Keratinocyte (primary cell): ENCODE data around the gene PGM2L1. TPM values are rescaled to one million over a fixed set of nuclear protein-coding genes. Genes with fewer than 3 reads are reported as not detected.

Experiments
- DNase-seq: peaks from one replicate; pipeline ENCODE4 v3.0.0-alpha.2; 2011; ENCODE audit warnings: low read depth, missing footprints, low spot score
- FAIRE-seq: peaks from 2 replicates; lab custom pipeline; 2011; peaks lifted over from hg19 to GRCh38; lab: Jason Lieb, UNC
- H2AFZ ChIP-seq: 2 replicates; pipeline ENCODE4 v1.6.0; 2012; ENCODE audit warnings: low read length, control low read depth, inconsistent platforms; ENCODE audit not compliant: control insufficient read depth
- H3K27ac ChIP-seq: 2 replicates; pipeline ENCODE4 v1.5.1; 2011; ENCODE audit warnings: low read length; ENCODE audit not compliant: control insufficient read depth, insufficient read depth
- H3K27me3 ChIP-seq: 3 replicates; pipeline ENCODE4 v1.6.0; 2011; ENCODE audit warnings: low read length; ENCODE audit not compliant: control insufficient read depth, insufficient read depth; ENCODE audit errors: extremely low read depth
- H3K36me3 ChIP-seq, 2 experiments: 2 replicates in 1 of 2; 3 replicates in 1 of 2; pipeline ENCODE4 v1.5.1; 2011; ENCODE audit warnings: low read length in 2 of 2, mild to moderate bottlenecking in 1 of 2; ENCODE audit not compliant: control insufficient read depth in 2 of 2, insufficient read depth in 2 of 2; ENCODE audit errors: extremely low read depth in 1 of 2
- H3K4me1 ChIP-seq: 3 replicates; pipeline ENCODE4 v1.5.1; 2011; ENCODE audit warnings: low read length; ENCODE audit not compliant: control insufficient read depth, insufficient read depth; ENCODE audit errors: extremely low read depth
- H3K4me2 ChIP-seq: 3 replicates; pipeline ENCODE4 v1.6.0; 2011; ENCODE audit warnings: low read depth, low read length; ENCODE audit not compliant: control insufficient read depth, insufficient read depth; ENCODE audit errors: extremely low read depth
- H3K4me3 ChIP-seq, 3 experiments: fragments of 200-600 bp in 1 of 3; sonication (generic) in 1 of 3; 2 replicates in 2 of 3; 3 replicates in 1 of 3; pipeline ENCODE4 v1.5.1; 2011 to 2016; ENCODE audit warnings: low read length in 3 of 3, mild to moderate bottlenecking in 3 of 3, control low read depth in 2 of 3, inconsistent platforms in 1 of 3, low read depth in 1 of 3, mixed read lengths in 1 of 3, mixed run types in 1 of 3, moderate library complexity in 1 of 3; ENCODE audit not compliant: control insufficient read depth in 2 of 3, insufficient read depth in 2 of 3; ENCODE audit errors: extremely low read depth in 1 of 3
- H3K79me2 ChIP-seq: 2 replicates; pipeline ENCODE4 v1.6.0; 2012; ENCODE audit warnings: low read length; ENCODE audit not compliant: control insufficient read depth, insufficient read depth
- H3K9ac ChIP-seq: 3 replicates; pipeline ENCODE4 v1.6.0; 2011; ENCODE audit warnings: low read length; ENCODE audit not compliant: control insufficient read depth, insufficient read depth; ENCODE audit errors: extremely low read depth
- H3K9me1 ChIP-seq: 3 replicates; pipeline ENCODE4 v1.6.0; 2011; ENCODE audit warnings: low read length; ENCODE audit not compliant: control insufficient read depth, insufficient read depth; ENCODE audit errors: extremely low read depth
- H3K9me3 ChIP-seq: 2 replicates; pipeline ENCODE4 v1.5.1; 2012; ENCODE audit warnings: low read depth, low read length; ENCODE audit not compliant: control insufficient read depth
- H4K20me1 ChIP-seq: 3 replicates; pipeline ENCODE4 v1.6.0; 2011; ENCODE audit warnings: low read length; ENCODE audit not compliant: control insufficient read depth, insufficient read depth; ENCODE audit errors: extremely low read depth
- CTCF ChIP-seq, 3 experiments: IDR thresholded peaks in 1 of 3; conservative IDR thresholded peaks in 1 of 3; optimal IDR thresholded peaks in 1 of 3; 2 replicates in 2 of 3; 3 replicates in 1 of 3; pipeline versions ENCODE3 to v1.5.1; 2011; ENCODE audit warnings: low read length in 3 of 3, mild to moderate bottlenecking in 3 of 3, moderate library complexity in 2 of 3, control low read depth in 1 of 3, inconsistent platforms in 1 of 3; ENCODE audit not compliant: insufficient read depth in 2 of 3; ENCODE audit errors: extremely low read depth in 1 of 3
- EZH2 ChIP-seq: IDR thresholded peaks from one replicate; pipeline ENCODE4 v1.6.1; 2012; ENCODE audit warnings: inconsistent platforms, mild to moderate bottlenecking, low read length, moderate library complexity
- dilution Hi-C: fragments of 300-500 bp; cut with MboI; formaldehyde crosslinking; loops from one replicate; pipeline ENCODE4 v1.7.0; 2020; ENCODE audit warnings: low sequenced_read_pairs; ENCODE audit not compliant: extremely low pct_ligation_motif_present
- polyA plus RNA-seq, 5 experiments: library from polyadenylated mRNA; depleted of rRNA in 3 of 5; stranded (reverse) in 3 of 5; stranded (forward) in 1 of 5; unstranded in 1 of 5; fragments of >200 nt; gene quantifications; 1 replicate in 1 of 5; 2 replicates in 3 of 5; 3 replicates in 1 of 5; pipeline versions ENCODE4 v1.2.1 to v1.2.3, GENCODE V29; 2011 to 2012; ENCODE audit warnings: missing spikeins in 2 of 5, low read depth in 1 of 5, low replicate concordance in 1 of 5

The PGM2L1 gene
- polyA plus RNA-seq, 1 donor (not counting 4 experiments of a cell fraction or from before 2014, with no cell fraction given): 3.1 TPM

- Histone ChIP-seq H3K36me3 (no peaks in the 10 kb centered on the region), H3K4me3 (no peak overlapping the region), H3K9me1 (no peaks in the 10 kb centered on the region), H3K4me1 (no peaks in the 10 kb centered on the region), H3K9me3 (no peaks in the 10 kb centered on the region), H3K79me2 (no peaks in the 10 kb centered on the region), H2AFZ (no peak overlapping the region), H3K9ac (no peak overlapping the region), H3K4me2 (no peak overlapping the region), H4K20me1 (no peaks in the 10 kb centered on the region), H3K27me3 (no peaks in the 10 kb centered on the region), H3K27ac (no peak overlapping the region)
- FAIRE-seq: peak; percentile 67
- no peak for DNase-seq
- dilution Hi-C loops: no loop called here
- TF ChIP-seq CTCF (optimal IDR thresholded peaks at IDR 0.05 in 1 of 3, IDR thresholded peaks at IDR 0.05 in 1 of 3, conservative IDR thresholded peaks at IDR 0.05 in 1 of 3; ENCODE audit: extremely low read depth in 1 of 3, insufficient read depth in 2 of 3, low read length in 3 of 3): peak; percentile 50 to 64 (median 51)
- no peak for TF ChIP-seq EZH2
Observed at GRCh38 chr11:74388678-74389327, 9.4 kb downstream of the PGM2L1 start.

- no peak for FAIRE-seq
- dilution Hi-C loops: no loop called here
- H3K27me3 ChIP-seq: no peaks in the 10 kb centered on the region
- no peak overlapping the region for H2AFZ ChIP-seq
- H3K36me3 ChIP-seq: no peaks in the 10 kb centered on the region
- no peak overlapping the region for H3K27ac ChIP-seq
- no peak for DNase-seq
- no peaks in the 10 kb centered on the region for H4K20me1 ChIP-seq
- no peaks in the 10 kb centered on the region for H3K9me3 ChIP-seq
- H3K9me1 ChIP-seq: no peaks in the 10 kb centered on the region
- no peak overlapping the region for H3K4me3 ChIP-seq
- TF ChIP-seq CTCF (optimal IDR thresholded peaks at IDR 0.05 in 1 of 3, IDR thresholded peaks at IDR 0.05 in 1 of 3, conservative IDR thresholded peaks at IDR 0.05 in 1 of 3; ENCODE audit: extremely low read depth in 1 of 3, insufficient read depth in 2 of 3, low read length in 3 of 3): no peak
- no peak for TF ChIP-seq EZH2
- H3K4me1 ChIP-seq: peaks cover 5% of the 10 kb centered on the region
- H3K9ac ChIP-seq: no peak overlapping the region
- H3K4me2 ChIP-seq: no peak overlapping the region
- H3K79me2 ChIP-seq: no peaks in the 10 kb centered on the region
Observed at GRCh38 chr11:74384641-74385040, 13.6 kb downstream of the PGM2L1 start.
